HG03342 (cell line): Measurements from ENCODE around the gene USP31.

Source experiments
- ATAC-seq: cut with Tn5 transposase; IDR thresholded peaks from one replicate; pipeline ENCODE4 v1.9.1; 2021; ENCODE audit warnings: mild to moderate bottlenecking, moderate library complexity; ENCODE audit not compliant: unreplicated experiment

USP31 gene

GRCh38 chr16:23069844-23070243, 79.4 kb downstream of the USP31 start:
- ATAC-seq: no peak

- no peak for ATAC-seq
Observed at GRCh38 chr16:23068079-23068736, 81.0 kb downstream of the USP31 start.

- no peak for ATAC-seq
Observed at GRCh38 chr16:23066676-23067075, 82.6 kb downstream of the USP31 start.

- ATAC-seq: no peak
Observed at GRCh38 chr16:23064639-23065038, 84.6 kb downstream of the USP31 start.

GRCh38 chr16:23062524-23062923, 86.7 kb downstream of the USP31 start:
- no peak for ATAC-seq

- no peak for ATAC-seq
Observed at GRCh38 chr16:23061669-23062068, 87.6 kb downstream of the USP31 start.

GRCh38 chr16:23060458-23061320, 88.6 kb downstream of the USP31 start:
- no peak for ATAC-seq

GRCh38 chr16:23059433-23059832, 89.8 kb downstream of the USP31 start:
- ATAC-seq: no peak

- no peak for ATAC-seq
Observed at GRCh38 chr16:23058576-23058975, 90.7 kb downstream of the USP31 start.

- no peak for ATAC-seq
Observed at GRCh38 chr16:23057013-23057596, 92.1 kb downstream of the USP31 start.

GRCh38 chr16:23055481-23055880, 93.8 kb downstream of the USP31 start:
- no peak for ATAC-seq

GRCh38 chr16:23052908-23053580, 96.2 kb downstream of the USP31 start:
- ATAC-seq: no peak

GRCh38 chr16:23052221-23052620, 97.0 kb downstream of the USP31 start:
- no peak for ATAC-seq

GRCh38 chr16:23051587-23051986, 97.7 kb downstream of the USP31 start:
- ATAC-seq: no peak

- ATAC-seq: no peak
Observed at GRCh38 chr16:23048164-23048563, 101.1 kb downstream of the USP31 start.

- ATAC-seq: no peak
Observed at GRCh38 chr16:23045025-23045424, 104.2 kb downstream of the USP31 start.

GRCh38 chr16:23040246-23040645, 109.0 kb downstream of the USP31 start:
- no peak for ATAC-seq

- ATAC-seq: no peak
Observed at GRCh38 chr16:23039118-23039517, 110.1 kb downstream of the USP31 start.

GRCh38 chr16:23035240-23035639, 114.0 kb downstream of the USP31 start:
- no peak for ATAC-seq

- ATAC-seq: no peak
Observed at GRCh38 chr16:23031508-23032098, 117.6 kb downstream of the USP31 start.
